Tracheal epithelial cell (primary cell): ENCODE data around the gene WDR49. TPM values are rescaled to one million over a fixed set of nuclear protein-coding genes. Genes with fewer than 3 reads are reported as not detected.

Source experiments
- total RNA-seq: library from RNA; depleted of rRNA; stranded (reverse); fragments of >200 nt; gene quantifications from 2 replicates; pipeline ENCODE4 v1.2.1, GENCODE V29; 2014

The WDR49 gene
- 0.72 and 2.1 TPM in 2 replicates for total RNA-seq

DNA sequence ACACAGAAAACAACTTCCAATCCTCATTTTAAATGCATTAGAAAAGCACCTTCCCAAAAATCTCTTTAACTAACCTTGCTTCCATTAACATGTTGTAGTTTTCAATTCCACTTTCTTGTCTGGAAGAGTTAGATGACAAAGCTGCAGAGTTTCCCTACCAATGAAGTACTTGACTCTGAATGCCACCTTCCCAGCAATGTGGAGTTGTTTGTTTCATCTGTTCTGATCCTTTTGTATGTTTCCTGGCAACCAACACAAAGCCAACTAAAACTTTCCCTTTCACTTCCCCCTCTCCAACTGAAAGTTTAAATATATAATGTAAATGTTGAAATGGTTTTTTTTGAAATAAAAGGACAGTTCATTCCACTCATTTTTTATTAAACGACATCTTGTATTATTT lies at the start of gene WDR49:
Gene WDR49 (minus strand): TSS at position 183 of the 400 bp plus-strand sequence. CDS start 517 bp downstream, outside the sequence.

GRCh38 chr3:167473863-167474262 lies 179.9 kb downstream of the WDR49 start, which contains the start of gene SERPINI2:
Gene SERPINI2 (minus strand): TSS chr3:167474042. CDS start chr3:167471834, 2,208 bp downstream.

Other genes with a start within 250 kb of the WDR49 start
- gene SERPINI2, start 179.9 kb downstream of the WDR49 start, total RNA-seq, result not detected in 2 replicates
- gene PDCD10, start 81.0 kb upstream of the WDR49 start, total RNA-seq, result 92.7 and 118 TPM in 2 replicates
- gene SERPINI1, start 81.8 kb upstream of the WDR49 start, total RNA-seq, result 1.2 and 2.6 TPM in 2 replicates